Measurements from ENCODE around the gene TRAM2. TPM values are rescaled to one million over a fixed set of nuclear protein-coding genes. Genes with fewer than 3 reads are reported as not detected.

Gene TRAM2
- polyA plus RNA-seq, 4 donors = 45.8 to 52.9 (median 48.1) TPM

DNA sequence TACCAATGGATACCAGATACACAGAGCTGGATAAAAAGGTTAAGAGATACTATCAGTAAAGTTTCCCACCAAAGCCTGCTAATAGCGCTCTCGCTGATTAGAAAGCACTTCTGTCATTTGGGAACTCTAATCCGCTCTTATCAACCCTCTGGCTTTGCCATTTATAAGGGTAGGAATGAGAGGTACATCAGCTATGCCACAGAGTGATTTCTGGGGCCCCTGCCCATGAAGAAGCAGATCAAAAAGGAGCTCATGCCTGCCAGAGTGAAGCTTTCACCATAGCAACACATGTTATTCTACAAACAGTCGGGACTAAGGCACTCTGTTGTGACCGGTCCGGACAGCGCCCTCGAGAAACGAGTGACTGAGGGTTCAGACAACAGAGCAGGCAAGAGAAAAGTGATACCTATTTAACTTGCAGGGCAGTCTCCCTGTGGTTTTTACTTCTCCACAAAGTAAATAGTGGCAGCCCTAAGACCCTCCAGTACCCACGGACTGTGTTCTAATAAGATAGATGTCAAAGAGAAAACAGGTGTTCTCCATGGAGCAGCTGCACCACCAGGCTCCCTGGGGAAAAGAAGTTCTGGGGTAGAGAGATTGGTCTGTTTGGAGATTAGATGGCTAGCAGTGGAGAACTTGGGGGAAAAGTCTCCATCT is 5.6 kb downstream of the TRAM2 start:
- DNase-seq (ENCODE audit: low read depth in 4 of 4, low spot score in 3 of 4) = no peak

DNA sequence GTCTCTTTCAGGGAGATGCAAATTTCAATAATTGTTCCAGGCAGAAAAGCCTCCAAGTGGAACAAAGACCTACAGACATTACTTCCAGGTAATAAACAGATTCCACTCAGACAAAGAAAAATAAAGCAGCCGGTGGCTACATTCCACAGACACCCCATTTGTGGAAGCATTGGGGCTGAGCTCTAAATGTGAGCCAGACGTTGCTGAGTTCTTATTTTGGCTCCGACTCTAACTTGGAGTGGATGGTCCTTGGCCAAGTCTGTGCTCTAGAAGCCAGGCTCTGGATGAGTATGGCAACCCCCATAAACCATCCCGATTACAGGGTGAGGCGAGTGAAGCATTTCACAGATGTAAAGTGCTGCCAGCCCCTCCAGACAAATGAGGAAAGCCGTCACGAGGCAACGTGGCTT is 6.6 kb downstream of the TRAM2 start:
- DNase-seq (ENCODE audit: low read depth in 4 of 4, low spot score in 3 of 4) = no peak

DNA sequence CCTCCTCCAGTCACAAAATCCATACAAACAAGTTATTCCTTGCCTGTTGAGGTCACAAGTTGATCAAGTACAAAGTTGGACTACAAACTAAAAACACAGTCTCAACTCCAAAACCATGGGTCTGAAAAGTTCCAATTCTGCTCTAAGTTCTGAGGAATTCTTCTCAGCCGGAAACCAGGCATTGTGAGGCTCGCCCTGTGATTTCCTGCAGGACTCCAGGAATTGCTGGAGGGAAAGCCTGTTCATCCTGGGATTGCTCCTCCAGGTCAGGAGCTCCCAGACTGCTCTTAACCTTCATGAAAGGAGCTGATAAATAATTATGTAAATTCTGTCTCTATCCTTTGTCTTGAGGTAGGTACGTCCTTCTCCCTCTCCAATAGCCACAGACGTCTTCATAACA is 8.5 kb downstream of the TRAM2 start:
- DNase-seq (ENCODE audit: low read depth in 4 of 4, low spot score in 3 of 4) = no peak

DNA sequence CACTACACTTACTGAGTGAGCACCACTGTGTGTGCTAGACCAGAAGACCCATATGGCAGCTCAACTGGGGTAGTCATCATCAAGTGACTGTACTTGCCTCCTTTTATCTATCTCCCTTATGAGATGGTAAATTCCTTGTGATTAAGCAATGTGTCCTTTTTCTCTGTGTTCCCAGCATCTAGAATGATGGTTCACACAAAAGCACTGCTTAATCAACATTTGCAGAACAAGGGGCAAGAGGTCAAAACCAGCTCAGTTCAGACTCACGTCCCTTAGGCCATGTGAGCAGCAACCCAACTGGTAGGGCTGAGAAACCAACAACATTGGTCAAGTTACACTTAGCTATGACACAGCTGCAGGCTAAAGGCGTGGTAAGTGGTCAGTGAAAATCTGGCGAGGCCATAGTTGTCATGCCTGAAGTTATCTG is 10.0 kb downstream of the TRAM2 start:
- no peak for DNase-seq (ENCODE audit: low read depth in 4 of 4, low spot score in 3 of 4)

DNA sequence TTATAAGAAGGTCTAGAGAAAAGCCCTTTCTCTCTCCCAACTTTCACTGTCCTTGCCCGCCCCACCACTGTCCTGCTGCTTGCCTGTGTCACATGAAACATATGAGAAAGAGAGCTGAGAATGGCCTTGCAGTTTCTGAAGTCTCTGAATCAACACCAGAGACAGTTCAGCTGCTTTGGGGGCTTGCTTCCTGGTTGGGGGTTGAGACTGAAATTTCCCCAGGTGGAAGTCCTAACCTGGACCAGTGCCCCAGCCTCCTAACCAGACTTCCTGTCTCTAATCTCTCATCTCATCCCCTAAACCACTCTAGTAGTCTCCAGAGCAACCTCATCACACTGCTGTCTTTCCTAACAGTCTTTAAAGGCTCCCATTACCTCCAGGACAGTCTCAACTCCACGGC is 10.7 kb downstream of the TRAM2 start:
- DNase-seq (ENCODE audit: low read depth in 4 of 4, low spot score in 3 of 4) = no peak

DNA sequence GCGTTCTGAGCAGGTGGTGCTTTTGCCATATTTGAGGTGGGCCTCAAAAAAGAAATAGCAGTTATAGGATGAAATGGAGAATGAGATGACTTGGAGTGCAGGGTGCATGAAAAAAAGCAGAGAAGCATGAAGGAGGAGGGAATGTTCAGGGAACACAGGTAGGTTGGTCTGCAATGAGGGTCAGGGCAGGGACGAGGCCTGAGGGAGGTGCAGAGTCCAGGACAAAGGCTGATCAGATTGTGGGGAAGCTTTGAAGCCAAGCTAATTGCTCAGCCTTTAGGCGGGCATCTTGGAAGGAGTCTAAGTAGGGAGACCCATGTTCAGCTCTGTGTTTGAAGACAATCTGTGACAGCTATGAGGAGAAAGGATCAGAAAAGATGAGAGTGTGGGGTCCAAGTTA is 12.0 kb downstream of the TRAM2 start:
- DNase-seq (ENCODE audit: low read depth in 4 of 4, low spot score in 3 of 4) = no peak

DNA sequence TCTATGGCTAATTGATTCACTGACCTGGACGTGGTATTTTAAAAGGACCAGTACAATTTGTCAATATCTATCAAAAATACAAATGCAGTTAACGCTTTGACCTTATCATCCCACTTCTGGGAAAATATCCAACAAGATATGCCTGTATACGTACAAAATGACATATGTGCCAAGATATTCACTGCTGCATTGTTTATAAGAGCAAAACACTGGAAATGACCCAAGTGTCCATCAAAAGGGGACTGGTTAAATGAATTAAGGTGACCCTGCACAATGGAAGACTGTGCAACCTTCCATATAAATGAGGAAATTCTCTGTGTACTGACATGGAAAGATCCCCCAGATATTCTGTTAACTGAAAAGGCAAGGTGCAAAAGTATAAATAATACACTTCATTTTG is 13.9 kb downstream of the TRAM2 start:
- no peak for DNase-seq (ENCODE audit: low read depth in 4 of 4, low spot score in 3 of 4)

DNA sequence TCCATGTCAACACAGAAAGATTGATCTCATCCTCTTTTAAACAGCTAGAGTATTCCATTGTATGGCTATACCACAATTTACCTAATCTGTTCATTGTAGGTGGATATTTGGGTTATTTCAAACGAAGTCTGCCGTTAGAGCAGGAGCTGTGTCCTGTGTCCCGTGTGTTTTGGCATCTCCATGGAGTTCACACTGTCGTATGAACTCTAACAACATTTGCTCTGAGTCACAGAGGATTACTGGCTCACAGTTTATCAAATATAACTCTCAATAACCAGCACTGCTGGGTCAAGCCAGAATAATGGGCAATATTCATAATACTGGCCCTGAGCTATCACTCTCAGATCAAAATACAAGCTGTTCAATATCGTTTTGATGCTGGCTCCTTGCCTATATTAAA is 16.4 kb downstream of the TRAM2 start:
- no peak for DNase-seq (ENCODE audit: low read depth in 4 of 4, low spot score in 3 of 4)

DNA sequence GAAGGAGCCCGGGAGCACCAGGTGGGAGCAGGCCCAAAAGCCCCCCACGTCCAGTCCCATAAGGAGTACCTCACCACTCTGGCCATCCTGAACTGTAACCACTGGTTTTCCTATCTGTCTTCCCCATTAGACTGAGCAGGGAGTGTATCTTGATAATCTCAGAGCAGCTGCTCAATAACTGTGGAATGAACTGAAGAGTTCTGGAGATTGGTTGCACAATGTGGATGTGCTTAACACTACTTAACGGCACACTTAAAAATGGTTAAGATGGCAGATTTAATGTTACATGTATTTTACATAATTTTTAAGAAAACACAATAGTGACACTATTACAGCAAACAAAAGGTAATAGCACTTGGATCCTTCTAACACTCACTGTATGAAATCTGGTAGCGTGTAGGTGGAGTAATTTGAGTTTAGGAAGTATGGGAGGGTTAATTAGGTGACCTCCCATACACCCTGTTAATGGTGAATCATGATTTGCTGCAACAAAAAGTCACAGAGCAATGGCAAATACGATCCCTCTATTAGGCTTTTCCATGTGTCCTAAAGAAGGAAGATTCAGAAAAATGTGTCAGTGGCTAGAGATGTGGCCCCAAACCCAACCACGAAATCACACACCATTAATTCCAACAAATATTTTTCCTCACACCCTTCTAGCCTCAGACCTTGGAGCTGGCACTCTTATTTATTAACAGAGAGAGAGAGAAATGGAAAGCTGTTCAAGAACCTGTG is 18.4 kb downstream of the TRAM2 start:
- DNase-seq (ENCODE audit: low read depth in 4 of 4, low spot score in 3 of 4) = no peak

DNA sequence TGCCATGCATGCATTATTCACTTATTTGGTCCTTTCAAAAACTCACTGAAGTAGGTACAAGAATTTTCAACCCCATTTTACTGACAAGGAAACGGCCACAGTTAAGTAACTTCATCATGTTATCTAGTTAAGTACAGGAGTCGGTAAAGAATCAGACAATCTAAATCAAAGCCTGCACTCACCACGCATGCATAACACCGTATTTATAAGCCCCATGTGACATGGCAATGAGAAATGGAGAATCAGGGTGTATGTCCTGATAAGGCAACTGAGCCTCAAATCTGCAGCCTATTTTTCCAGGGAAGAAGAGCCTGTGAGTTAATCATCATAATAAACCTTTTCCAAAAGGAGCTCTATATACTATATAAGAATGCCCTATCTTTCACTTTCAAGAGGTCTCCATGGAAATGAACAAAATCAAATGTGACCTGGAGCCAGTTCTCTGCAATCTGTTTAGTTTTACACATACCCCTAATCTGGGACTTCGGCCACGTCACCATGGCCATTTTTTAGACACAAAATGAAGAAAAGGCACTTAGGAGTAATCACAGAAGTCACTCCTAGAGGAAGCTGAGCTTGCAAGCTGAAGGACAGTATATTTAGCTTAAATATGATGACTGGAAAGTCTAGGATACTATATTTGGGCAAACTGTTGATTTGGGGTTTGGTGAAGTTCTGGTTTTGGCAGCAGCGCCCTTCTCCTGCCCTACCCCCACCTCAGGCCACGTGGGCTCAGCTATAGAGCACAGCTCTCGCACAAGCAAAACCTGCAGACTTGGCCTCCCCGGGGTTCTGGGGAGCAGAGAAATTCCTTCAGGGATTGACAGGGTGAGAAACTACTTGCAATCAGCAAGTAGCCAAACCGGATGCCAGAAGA is 19.2 kb downstream of the TRAM2 start:
- DNase-seq (ENCODE audit: low read depth in 4 of 4, low spot score in 3 of 4) = no peak

DNA sequence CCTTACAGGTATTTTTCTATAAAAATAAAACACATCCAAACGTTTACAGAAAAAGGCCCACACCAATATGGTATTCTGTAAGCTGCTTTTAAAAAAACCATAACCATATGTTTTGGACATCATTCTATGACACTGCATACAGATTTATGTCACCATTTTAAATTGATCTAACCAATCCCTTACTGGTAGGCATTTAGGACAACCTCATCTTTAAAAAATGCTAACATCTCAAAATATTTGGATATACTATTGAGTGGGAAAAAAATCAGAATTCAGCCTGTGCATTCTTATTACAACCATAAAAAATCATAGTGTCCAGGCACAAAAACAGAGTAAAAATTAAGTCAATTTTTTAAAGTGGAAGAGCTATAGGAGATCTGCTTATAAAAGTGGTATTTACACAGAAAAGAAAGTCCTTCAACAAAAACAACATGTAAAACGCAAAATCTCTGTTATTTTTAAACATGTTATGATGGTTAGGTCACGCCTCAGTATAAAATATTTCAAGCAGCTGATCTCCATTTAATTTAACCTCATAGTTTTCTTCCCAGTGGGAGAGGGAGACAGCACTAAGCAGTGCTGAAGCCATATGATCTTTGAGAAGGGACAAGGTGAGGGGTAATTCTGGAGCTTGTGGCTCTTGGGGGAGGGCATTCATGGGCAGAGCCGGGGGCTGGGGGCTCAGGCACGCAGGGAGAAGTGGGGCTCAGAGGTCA is 21.2 kb downstream of the TRAM2 start:
- DNase-seq (ENCODE audit: low read depth in 4 of 4, low spot score in 3 of 4) = no peak

DNA sequence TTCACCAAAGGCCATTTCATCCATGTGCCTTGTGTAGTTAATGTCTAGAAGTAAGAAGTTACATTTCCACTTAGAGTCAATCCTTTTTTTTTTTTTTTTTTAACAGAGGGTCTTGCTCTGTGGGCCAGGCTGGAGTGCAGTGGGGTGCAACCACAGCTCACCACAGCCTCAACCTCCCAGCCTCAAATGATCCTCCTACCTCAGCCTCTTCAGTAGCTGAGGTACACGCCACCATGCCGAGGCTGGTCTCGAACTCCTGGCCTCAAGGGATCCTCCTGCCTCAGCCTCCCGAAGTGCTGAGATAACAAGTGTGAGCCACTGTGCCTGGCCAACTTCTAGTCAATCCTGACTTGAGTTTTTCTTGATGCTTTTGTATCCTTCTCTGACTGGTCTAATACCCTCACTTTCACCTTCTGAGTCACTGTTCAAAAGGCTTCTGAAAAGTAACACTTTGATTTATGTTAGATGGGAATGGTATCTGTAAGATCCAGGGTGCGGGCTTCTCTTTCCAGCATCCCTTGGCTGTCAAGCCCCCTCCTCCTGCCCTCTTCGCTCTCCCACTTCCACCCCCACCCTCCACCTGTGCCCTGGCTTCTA is 22.1 kb downstream of the TRAM2 start:
- DNase-seq (ENCODE audit: low read depth in 4 of 4, low spot score in 3 of 4) = no peak

DNA sequence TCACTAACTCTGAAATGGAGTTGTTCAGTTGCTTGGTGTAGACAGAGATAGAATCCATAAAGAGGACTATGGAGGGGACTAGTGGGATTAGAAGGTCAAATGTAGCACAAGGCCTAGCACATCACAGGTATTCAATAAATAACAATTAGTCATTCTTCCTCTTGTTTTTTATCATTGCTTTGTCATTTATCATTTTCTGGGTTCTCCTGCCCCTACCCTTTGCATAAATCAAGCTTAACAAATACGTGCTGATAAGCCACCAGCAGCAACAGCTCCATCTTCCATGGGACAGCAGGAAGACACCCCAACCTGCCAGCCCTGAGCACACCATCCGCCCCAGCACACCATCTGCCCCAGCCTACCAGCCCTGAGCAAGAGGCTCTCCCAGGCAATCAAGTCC is 23.1 kb downstream of the TRAM2 start:
- DNase-seq (ENCODE audit: low read depth in 4 of 4, low spot score in 3 of 4) = no peak

DNA sequence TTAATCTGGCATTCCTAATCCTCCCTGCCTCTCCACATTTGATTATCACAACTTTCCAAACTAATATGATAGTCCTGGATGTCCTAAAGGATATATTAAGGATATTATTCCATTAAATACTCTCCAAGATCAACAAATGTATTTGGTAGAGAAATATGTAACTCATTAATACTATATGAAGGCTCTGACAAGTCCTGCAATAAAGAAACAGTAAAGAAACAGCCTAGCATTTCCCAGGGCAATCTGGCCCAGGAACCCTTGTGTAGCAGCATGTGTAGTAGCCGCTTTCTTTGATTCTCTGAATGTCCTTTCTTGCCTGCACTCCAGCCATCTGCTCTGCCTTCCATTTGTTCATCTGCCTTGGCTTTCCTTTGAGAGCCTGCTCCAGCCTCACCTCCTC is 23.7 kb downstream of the TRAM2 start:
- DNase-seq (ENCODE audit: low read depth in 4 of 4, low spot score in 3 of 4) = no peak

DNA sequence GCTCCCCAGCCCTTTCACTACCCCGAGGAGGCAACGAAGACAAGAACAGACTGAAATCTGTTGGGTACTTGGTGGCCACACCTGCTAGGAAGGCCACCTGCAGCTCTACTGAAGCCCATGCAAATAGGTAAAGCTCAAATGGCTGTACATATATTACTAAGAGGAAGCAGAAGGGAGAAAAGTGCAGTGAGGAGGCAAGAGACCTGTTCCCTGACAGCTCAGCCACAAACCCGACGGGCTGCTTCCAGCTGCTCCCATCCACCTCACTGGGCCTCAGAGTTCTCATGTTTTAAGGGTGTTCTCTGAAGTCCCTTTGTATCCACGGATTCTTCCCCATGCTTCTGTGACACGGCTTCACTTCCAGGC is 24.6 kb downstream of the TRAM2 start:
- no peak for DNase-seq (ENCODE audit: low read depth in 4 of 4, low spot score in 3 of 4)

DNA sequence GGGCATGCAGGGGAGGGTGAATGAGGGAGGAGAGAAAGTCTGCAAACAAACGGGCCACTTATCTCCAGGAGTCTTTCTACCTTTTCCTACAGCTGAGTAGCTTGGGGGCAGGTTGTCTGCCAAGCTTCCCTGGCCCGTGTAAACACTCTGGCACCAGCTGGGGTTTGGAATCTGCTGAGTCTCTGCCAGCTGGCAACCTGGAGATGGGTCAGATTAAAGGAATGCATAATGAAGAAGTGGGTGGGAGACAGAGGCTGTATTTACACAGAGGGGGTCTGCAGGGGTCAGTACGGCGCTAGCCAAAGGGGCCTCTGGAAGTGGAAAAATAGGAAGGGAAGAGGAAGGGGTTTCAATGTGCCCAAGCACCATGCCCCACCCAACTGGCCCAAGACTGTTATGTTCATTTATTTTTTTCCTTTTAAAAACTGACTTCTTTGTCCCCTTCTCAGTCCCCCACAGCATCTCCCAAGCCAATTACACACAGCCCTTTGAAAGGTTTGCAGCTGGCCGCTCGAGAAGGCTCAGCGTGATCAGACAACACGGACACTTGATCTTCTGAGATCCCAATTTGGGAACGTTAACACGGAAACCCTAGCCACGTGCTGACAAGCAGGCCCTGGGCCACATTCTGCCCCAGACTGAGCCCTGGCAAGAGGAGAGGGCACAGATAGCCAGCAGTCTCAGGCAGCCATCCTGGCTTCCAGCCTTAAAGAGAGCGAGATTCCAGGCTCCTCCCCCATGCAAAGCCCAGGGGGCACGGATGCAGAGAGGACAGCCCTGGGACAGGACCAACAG is 25.2 kb downstream of the TRAM2 start:
- DNase-seq (ENCODE audit: low read depth in 4 of 4, low spot score in 3 of 4) = peak in 1 of 4 donors; percentile 36

DNA sequence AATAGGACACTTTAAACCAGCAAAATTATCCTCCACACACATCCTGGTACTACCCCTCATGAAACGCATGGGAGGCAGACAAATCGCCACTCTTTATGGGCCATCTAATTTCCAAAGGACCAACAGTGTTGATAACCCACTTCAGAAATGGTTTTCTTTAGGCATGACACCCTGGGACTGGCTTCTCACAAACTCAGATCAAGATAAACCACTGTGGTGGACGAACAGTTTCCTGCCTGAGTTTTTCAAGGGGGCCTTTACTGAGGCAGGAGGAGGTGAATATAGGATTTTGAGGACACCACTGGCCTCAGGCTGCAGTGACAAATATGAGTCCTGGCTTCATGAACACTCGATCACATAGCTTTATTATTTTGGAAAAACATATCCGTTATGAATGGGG is 26.0 kb downstream of the TRAM2 start:
- no peak for DNase-seq (ENCODE audit: low read depth in 4 of 4, low spot score in 3 of 4)

DNA sequence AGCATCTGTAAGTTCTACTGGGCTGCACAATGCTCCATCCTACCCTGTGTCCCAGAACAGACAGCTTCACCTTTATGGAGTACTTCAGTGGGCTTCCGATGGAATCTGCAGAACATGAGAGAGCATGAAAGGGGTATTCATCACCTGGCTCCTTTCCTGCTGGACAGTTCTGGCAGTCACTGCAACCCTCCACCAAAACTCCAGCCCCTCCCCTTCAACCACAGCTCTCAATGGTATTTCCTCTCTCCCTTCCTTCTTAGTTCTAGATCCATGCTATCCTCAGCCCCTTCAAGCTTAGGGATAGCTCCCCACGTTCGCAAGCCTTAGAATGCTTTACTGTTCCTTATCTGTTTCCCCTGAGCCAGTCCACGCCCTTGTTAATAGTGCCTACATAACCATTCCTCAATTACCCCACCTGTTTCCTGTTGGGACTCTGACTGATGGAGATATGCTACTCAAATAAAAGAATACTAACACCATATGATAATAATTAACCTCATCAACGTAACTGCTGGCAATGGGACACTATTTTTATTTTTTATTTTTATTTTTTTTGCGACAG is 26.8 kb downstream of the TRAM2 start:
- DNase-seq (ENCODE audit: low read depth in 4 of 4, low spot score in 3 of 4) = no peak

DNA sequence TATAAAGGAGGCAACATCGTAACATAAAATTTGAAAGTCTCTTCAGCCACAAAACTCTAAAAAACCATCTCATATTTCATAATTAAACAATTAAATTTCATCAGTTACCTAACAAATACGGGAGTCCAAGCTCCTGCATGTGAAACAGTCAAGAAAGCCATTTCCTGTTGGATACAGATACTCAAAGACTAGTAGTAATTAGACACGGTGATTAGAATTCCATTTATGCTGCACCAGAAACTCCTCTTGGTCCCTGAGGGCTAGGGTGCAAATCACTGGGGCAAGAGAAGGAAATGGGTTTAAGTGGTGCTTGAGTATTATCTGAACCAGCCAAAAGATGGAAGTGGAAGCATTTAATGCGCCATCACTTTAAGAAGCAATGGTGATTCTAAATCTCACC is 27.4 kb downstream of the TRAM2 start:
- no peak for DNase-seq (ENCODE audit: low read depth in 4 of 4, low spot score in 3 of 4)
